ENCODE measurements around the gene CLCA1.
"Not testable (repeated sequence)": the region's sequence is repeated elsewhere in the genome, so short reads cannot be mapped to it uniquely, and the experiment has no call there.

The CLCA1 gene

DNA sequence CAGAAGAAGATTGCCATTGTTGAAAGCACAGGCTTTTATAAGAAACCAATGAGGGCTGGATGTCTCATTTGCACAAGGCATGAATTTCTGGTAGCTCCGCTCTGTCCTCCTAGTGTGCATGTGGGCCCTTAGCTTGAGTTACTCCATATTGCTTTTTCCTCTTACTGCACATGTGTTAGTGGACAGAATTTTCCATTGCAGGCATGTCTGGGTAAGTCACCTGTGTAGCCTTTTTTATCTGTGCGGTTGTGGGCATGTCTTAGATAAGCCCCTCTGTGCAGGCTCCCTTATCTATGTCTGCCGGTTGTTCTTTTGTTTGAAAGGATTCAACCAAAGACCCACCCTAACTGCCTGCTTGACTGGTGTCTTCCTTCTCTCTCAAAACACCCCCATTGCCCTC lies 7.2 kb upstream of the CLCA1 start:
- DNase-seq (ENCODE audit: low read depth), result no peak

DNA sequence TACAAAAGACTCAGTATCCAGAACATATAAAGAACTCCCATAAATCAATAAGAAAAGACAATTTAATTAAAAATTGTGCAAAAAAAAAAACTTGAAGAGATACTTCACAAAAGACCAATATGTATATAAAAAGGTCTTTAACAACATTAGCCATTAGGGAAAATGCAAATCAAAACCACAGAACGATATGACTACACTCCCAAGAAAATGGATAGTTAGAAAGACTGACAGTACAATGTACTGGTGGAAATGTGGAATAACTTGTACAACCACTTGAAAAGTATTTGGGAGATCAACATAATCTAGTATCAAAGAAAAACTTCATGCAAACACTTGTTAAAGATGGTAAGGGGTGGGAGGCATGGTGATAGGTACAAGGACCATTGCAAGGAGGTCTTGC lies 3.9 kb upstream of the CLCA1 start:
- DNase-seq (ENCODE audit: low read depth), result no peak

DNA sequence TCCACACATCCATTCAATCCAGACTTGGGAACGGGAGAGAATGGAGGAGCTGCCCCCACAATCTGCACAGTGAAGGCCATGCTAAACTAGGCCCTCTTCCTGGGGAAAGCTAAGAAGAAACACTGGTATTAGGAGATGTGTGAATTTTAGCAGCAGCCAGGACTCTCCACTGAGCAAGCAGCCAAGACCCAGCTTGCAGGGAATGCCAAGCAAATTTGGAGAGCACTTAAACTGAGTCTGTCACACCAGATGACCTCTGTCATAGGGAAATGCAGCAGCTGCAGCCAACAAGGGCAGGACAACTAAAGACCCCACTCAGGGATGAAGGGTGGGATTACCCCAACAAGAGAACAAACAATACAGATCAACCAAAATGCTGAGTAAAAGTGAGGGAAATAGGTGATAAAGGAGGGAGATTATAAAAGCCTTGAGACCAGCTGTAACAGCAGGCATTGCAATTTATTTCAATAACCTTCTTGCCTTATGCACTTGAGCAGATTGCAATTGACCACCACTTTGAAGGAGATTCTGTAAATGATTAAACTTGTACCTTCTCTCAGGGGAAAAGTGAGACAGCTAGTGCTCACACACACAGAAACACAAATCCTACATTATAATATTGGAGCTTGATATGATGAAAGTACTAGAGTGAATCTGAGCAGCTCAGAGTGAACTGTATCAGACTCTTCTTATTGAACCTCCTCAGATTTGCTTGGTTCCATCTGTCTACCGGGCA lies 2.5 kb upstream of the CLCA1 start:
- no peak for DNase-seq (ENCODE audit: low read depth)

DNA sequence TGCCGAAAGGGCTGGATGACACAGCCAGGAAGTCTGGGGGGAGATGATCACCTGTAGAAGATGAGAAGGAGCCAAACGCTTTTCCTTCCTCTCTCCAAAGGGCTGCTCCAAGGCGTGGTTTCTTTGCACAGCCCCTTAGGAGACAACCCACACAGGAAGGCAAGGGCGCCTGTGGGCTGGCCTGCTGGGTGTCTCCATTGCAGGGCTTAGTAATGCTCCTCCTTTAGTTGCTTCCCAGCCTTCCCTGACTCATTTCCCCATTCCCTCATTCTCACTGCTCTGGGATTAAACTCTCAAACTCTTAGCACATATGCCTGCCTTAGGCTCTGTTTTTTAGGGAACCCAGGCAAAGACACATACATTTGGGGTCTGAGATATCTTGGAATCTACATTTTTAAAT lies 1.7 kb upstream of the CLCA1 start:
- DNase-seq (ENCODE audit: low read depth), result no peak

DNA sequence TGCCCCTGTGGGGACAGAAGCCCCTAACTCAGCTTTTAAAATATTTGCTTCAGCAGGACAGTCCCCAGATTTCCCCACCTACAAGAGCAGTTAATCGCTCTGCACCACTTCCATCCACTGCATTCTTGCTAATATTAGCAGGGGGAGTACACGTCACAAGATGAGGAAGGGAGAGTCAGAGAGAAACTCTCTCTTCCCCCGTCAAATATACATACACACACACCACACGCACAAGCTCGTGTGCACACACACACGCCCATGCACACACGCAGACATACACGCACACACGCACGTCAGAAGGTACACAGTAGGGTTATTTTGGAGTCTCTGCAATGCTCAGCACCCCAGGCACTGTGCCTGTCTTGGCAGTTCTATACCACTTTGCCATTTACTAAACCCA lies 2.1 kb downstream of the CLCA1 start:
- DNase-seq (ENCODE audit: low read depth), result no peak

DNA sequence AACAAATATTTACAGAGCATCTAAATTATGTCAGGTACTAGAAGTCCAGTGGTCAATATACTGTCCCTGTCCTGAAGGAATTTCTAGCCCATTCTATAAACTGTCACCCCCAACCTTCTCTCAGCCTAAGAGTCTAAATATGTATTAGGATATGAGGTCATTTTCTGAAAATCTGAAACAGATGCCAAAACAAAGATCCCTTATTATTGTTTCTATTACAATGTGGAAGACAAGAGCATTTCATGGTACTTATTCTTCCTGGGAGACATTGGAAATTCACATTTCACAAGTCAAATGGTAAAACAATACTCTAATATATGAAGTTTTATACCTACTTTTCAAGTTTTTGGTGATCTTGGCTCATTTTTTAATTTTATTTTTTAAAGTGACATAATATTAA lies 2.6 kb downstream of the CLCA1 start:
- DNase-seq (ENCODE audit: low read depth), result peak; percentile 0

DNA sequence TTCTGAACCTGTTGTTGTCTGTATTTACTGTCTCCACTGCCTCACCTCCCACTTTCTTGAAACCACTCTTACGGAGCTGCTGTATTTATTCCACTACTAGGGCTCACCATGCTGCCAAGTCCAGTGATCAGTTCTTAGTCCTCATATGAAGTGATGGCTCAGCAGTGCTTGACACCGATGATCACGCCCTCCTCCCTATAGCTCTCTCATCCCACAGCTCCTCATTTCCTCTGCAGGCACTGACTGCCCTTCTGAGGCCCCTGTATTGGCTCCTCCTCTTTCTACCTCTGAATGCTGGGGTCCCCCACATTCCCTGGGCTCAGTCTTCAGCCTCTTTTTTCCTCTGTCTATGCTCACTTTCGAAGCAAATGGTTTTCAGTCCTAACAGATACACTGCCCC lies 3.4 kb downstream of the CLCA1 start:
- no peak for DNase-seq (ENCODE audit: low read depth)

DNA sequence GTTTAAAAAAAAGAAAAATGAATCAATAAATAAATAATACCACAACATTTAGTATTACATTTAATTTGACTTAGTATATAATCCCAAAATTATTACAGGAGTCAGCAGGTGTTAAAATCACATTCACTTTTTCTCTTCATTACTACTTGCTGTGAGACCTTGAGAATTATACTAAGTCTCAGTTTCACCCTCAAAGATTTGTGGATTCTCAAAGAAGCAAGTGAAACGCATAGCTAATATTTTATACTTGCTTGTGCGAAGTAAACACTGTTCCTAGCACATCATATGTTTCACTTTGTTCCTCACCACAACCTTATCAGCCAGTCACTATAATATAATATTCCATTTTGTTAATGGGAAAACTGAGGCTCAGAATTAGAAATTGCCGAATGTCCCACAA lies 4.0 kb downstream of the CLCA1 start:
- DNase-seq (ENCODE audit: low read depth), result no peak

DNA sequence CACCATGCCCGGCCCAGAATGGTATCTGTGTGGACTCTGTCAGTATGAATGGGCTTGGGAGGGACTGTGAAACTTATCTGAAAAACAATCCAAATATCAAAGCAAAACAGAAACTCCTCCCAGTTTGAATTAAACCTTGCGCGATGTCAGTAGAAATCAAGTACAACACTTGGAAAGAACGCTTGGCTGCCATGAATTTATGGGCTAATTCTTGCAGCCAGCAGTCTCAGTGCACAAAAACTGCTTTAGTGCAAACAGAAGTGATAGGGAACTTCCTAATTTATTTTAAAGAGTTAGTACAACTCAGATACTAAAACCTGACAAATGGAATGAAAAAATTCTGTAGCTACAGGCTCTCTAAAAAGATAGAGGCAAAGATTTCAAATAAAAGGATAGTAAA lies 8.5 kb downstream of the CLCA1 start:
- DNase-seq (ENCODE audit: low read depth), result no peak

DNA sequence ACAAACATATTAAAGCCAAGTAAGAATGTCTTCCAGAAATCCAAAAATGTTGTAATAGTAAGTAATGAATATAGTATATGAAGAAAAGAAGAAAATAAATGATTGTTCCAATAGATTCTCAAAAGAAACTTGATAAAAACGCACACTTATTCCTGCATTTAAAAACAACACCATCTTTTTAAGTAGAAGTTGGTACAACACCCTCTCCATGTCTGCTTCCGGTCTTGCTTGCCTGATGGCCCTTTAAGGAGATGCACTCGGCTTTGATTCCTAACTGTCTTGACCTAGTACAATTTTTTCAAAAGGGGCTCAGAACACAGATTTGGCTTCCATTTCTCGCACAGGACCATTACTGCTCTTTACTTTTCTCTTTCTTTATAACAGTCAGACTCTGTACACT lies 9.0 kb downstream of the CLCA1 start:
- DNase-seq (ENCODE audit: low read depth), result no peak

DNA sequence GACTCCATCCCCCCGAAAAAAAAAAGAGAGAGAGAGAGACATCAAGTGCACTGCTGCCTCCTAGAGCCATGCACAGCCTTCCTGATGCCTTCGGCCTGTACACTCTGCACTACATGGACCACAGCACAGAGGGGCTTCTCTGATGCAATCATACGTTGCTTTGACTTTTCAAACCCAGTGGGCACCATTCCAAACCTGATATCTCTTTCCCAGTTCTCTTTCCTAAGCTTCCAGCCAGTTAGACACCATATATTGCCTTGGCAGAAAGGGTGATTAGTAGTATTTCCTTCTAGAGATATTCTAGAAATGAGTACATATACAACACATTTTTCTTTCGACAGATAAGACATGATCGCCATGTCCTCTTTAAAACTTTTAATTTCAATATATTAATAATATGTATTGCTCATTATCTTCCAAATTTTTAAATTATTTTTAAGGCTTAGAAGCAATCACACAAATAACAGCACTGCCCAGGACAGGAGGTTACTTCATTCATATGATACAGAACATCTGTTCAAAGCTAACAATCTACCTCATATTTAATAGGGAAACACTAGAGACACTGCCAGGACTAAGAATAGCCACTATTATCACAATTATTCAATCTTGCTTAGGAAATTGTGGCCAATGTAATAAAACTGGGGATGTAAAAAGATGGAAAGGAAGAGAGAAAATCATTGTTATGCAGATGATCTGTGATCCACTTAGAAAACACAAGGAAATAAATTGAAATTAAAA lies 9.9 kb downstream of the CLCA1 start:
- no peak for DNase-seq (ENCODE audit: low read depth)

DNA sequence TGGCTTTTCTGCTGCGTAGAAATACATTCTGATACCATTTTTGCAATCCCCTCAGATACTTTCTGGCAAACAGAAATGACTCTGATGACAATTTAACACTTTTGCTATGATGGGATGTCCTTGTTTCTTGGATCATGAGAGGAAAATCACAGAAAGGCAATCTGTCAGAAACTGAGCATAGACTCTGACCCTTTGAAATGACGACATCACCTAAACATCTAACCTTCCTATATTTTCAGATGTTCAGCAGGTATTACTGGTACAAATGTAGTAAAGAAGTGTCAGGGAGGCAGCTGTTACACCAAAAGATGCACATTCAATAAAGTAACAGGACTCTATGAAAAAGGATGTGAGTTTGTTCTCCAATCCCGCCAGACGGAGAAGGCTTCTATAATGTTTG lies 13.2 kb downstream of the CLCA1 start:
- no peak for DNase-seq (ENCODE audit: low read depth)

DNA sequence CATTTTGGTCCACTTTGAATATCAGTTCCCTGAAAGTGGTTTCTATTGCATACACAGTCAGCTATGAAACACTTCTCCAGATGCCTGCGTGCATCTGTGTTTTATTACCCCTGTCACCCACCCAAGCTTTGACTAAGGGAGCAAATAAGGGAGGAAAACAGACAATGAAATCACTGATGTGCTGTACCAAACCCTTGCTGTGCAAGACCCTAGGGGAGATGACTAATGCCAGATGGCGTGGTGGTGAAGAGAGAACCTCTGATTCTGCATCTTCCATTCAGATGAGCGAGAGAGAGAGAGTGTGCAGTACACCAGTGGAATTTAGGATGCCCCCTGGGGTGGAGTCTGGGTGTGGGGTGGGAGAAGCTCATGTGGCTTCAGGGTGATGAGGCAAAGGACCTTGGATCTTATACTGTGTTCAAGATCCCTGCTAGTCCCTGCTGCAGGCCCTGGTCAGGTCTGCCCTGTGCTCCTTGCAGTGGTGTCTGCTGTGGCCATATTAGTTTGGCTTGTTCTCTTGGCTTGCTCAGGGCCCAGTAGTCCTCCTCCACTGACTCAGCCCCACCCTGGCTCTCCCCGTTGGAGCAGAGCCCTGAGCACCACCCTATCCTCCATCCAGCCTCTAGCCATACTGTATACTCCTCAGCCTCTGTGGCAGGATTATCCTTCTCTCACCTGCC lies 18.5 kb downstream of the CLCA1 start:
- DNase-seq (ENCODE audit: low read depth), result peak; percentile 96

DNA sequence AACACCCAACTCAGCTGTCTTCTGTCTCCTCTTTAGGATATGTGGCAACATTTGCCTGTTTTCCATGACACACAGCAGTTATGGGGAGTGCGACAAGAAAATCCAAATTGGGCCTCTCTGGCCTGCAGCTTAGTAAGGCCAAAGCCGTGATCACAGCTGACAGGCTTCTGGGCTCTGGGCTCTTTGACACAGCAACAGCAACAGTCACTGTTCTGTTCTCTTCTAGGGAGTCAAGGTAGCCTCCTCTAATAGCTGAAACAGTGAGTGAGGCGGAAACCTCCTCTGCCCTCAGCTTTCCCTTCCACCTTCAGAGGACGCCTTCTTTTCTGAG lies 19.0 kb downstream of the CLCA1 start:
- no peak for DNase-seq (ENCODE audit: low read depth)

DNA sequence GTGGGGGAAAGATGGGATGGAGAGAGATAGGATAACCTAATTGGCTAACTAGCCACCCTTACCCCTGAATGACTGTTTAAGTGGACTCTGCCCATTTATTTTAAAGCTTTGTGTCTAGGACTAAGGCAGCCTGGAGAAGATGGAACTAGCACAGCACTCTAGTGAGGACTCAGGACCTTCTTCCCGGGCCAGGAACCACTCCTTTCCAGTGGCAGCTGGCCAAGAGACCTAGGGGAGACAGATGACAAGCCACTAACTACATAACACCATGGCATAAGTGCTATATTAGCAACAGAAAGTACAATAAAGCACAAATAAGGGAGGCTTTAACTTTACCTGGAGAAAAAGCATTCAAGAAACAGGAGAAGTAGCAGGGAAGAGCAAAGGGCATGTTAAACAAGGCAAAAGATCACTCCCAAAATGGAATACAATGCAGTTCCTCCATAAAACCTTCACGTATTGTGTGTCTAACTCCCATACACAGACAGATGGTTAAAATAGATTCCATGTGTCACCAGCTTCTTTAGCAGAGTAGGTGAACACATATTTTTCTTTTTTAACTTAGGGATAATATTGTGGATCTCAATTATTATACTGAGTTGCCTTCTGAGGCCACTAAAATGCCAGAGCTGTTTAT lies 20.6 kb downstream of the CLCA1 start:
- DNase-seq (ENCODE audit: low read depth), result no peak

DNA sequence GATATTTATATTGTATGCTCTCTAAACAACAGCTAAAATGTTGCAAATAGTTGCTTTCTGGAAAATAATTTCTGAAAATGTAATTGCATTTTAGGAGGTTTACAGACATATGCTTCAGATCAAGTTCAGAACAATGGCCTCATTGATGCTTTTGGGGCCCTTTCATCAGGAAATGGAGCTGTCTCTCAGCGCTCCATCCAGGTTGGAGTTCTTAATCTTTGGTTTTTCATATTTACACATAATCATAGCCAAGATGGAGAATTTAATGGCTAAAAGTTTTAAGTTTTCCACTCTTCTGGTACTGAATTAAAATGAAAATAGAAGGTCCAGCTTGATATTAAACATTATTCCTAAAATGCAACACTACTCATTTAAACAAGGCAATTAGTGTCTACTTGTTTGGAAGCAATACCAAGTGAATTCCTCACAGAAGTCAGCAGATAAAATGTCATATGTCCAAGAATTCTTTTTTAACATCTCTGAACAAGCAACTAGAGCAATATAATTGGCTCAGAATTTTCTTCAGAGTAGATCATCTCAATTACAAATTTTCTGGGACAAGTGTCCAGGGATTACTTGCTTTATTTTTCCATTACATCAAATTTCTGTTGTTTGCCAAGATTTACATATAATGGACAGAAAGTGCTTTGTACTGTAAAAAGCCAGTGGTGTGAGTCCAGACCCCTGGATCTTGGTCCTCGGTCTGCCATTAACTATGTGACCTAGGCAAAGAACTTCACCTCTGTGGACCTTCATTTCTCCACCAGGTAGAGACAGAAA lies 22.6 kb downstream of the CLCA1 start:
- no peak for DNase-seq (ENCODE audit: low read depth)

DNA sequence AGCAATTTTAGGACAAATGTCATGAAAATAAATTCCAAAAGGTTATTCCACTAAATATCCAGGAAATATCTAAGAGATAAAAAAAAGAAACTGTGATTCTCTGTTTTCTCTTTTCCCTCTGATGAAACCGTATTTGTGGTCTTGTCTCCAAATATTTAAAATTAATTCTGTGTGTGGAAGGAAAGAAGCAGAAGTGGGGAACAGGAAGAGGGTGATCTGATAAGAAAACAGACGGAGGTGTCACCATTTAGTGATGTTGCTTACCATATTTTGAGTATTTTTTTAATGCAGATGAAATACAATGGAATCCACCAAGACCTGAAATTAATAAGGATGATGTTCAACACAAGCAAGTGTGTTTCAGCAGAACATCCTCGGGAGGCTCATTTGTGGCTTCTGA lies 29.6 kb downstream of the CLCA1 start:
- no peak for DNase-seq (ENCODE audit: low read depth)

DNA sequence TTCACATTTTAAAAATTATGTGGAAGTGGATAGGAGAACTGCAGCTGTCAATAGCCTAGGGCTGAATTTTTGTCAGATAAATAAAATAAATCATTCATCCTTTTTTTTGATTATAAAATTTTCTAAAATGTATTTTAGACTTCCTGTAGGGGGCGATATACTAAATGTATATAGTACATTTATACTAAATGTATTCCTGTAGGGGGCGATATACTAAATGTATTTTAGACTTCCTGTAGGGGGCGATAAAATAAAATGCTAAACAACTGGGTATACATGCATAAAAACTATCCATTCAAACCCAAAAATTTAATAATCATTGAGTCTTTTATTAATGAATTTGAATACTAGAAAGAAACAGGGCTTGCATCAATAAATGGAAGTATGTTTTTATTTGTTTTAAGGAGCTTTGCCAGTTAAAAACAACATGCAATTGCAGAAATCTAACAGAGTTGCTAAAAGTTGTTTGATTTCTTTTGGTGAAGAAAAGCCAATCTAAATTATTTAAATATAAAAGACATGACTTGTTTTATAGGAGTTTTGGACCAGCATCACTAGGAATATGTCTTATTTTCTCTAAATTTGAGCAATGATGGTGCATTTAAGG lies 31.4 kb downstream of the CLCA1 start:
- no peak for DNase-seq (ENCODE audit: low read depth)

DNA sequence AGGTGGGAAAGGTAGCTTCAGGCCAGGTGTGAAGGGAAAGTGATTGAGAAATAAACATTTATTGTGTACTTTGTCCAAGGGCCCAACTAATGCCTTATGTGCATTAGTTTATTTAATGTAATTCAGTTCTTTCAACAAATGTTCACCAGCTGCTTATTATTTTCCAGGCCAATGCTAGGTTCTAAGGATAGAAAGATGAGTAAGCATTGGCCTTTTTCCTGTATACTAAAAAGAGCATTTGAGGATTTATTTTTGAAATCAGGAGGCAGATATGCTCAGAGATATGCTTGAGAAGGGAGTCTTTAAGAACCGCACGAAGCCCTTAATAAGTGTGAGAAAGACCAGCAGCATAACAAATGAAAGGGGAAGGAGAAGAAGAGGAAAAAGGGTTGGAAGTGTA lies 32.0 kb downstream of the CLCA1 start:
- DNase-seq (ENCODE audit: low read depth), result no peak

DNA sequence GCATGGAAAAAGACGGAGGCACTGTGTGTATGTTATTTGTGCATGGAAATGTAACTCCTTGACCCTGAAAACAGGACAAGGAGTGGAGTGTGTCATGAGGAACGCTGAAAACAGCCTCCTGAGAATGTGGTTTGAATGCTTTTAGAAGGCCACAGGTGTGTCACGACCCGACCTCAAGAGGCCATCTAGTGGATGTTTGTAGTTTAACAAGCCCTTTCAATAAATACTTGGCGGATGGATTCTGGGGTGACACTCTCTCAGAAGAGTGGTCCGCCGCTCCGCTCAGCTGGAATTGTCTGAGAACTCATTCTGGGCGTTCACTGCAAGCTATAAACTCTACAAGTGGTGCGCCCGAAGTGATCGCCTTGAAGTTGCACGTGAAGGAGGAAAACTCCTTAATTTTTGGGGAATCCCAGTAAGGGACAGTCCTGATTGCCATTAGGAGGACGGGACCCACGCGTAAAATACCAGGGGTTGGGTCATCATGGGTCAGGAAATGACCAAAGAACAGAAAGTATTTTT lies 33.5 kb downstream of the CLCA1 start:
- DNase-seq (ENCODE audit: low read depth), result not testable (repeated sequence)

DNA sequence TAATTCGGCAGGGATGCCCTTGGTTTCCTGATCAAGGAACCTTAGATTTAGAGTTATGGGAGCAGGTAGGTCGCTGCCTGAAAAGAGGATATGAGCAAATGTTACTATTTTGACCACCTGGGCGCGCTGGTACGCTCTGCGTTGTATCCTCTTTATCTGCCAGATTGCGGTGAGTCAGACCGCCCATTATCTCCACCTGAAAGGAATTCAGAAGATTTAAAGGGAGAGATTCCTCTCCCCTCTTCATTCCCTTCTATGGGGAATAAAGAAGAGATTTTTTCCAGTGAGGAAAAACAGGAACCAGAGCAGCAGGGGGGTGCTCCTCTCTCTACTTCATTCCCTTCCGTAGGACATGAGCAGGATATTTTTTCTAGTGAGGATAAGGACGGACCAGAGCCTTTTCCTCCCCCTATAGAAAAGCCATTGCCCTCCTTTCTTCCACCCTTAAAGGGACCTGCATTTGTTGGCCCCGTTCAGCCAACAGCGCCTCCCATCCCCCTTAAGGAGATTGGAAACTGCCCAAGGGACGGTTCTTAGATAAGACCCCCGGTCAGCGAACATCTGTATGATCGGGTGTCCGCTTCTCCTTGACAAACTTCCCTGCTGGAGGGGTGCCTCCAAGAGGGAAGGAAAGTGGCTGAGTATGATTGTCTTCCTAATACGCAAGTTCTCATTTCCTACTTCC lies 34.1 kb downstream of the CLCA1 start:
- DNase-seq (ENCODE audit: low read depth), result no peak
